GM19452 (cell line): Measurements from ENCODE around the gene PTGES3L.
"Not testable (repeated sequence)": the region's sequence is repeated elsewhere in the genome, so short reads cannot be mapped to it uniquely, and the experiment has no call there.

ENCODE experiments used
- ATAC-seq: cut with Tn5 transposase; IDR thresholded peaks from one replicate; pipeline ENCODE4 v1.9.1; 2021; ENCODE audit not compliant: unreplicated experiment

The PTGES3L gene

GRCh38 chr17:43014649-43015542 lies 35.0 kb upstream of the PTGES3L start:
- ATAC-seq, result no peak

- no peak for ATAC-seq
These were observed 34.3 kb upstream of the PTGES3L start for GRCh38 chr17:43014020-43014648.

- ATAC-seq, result no peak
These were observed 33.4 kb upstream of the PTGES3L start for GRCh38 chr17:43013296-43013695.

DNA sequence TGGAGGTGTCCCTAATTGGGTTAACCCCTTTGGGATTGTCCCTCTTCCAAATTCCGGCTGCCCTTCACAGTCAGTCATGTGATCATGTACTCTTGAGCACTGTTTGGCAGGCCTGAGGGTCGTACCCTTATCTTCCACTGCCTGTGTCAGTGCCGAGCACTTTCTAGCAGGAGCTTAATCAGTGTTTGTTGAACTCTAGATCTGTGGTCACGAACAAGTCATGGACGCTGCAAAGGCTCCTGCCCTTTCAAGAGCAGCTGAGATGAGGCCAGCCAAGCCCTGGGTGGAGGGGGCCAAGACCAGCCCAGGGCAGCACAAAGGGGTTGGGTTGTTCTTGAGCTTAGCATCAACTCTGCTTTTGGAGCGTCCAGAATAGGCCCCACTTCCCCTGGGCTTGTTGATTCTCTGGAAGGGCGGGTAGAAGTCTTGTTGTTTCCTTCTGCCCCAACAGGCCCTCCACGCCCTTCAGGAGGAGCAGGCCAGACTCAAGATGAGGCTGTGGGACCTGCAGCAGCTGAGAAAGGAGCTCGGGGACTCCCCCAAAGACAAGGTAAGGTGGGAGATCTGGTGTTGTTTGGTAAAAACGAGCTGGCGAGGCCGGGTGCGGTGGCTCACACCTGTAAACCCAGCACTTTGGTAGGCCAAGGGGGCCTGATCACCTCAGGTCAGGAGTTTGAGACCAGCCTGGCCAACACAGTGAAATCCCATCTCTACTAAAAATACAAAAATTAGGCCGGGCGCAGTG lies 32.0 kb upstream of the PTGES3L start:
- no peak for ATAC-seq

- no peak for ATAC-seq
These were observed 30.9 kb upstream of the PTGES3L start for GRCh38 chr17:43010667-43011308.

DNA sequence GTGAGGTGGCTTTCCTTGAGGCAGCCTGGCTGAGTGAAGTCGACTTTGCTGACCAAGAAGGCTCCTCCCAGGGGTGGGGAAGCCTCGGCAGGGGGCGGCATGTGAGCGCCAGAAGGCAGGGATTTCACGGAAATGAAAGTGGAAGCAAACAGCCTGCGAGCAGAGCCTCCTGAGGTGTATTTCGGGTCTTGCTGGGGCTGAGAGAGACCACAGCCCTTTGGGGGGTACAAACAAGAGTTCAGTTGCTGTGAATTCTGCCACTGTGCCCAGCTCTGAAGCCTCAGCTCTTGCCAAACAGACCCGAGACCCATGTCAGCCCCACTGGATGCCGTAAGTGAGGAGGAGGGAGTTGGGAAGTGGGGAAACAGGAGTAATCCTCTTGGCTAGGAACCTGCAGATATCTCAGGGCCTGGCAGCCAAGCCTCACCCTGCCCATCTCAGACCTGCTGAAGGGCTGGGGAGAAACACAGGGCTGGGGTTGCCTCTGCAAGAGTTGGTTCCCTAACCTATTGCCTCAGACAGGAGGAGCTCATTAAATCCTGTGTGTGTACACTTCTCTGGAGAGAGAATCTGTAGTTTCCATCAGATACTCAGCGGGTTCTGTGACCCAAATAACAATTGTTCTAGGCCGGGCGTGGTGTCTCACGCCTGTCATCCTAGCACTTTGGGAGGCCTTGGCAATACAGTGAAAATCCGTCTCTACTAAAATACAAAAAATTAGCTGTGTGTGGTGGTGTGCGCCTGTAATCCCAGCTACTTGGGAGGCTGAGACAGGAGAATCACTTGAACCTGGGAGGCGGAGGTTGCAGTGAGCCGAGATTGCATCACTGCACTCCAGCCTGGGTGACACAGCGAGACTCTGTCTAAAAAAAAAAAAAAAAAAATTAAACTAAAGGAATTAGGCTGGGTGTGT lies 27.0 kb upstream of the PTGES3L start, which contains the start of gene IFI35:
IFI35 (plus strand) TSS at position 146 of the 913 bp plus-strand sequence; CDS start at position 310, 164 bp downstream.
- ATAC-seq, result peak; percentile 93

GRCh38 chr17:43003542-43004172 lies 23.8 kb upstream of the PTGES3L start:
- no peak for ATAC-seq

DNA sequence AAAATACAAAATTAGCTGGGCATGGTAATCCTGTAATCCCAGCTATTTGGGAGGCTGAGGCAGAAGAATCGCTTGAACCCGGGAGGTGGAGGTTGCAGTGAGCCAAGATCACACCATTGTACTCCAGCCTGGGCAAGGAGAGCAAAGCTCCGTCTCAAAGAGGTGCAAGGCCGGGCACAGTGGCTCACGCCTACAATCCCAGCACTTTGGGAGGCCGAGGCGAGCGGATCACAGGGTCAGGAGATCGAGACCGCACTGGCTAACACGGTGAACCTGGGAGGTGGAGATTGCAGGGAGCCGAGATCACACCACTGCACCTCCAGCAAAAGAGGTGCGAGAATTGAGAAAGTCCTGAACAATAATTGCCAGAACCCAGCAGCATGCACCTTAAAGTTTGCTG lies 21.0 kb upstream of the PTGES3L start:
- ATAC-seq, result not testable (repeated sequence)

DNA sequence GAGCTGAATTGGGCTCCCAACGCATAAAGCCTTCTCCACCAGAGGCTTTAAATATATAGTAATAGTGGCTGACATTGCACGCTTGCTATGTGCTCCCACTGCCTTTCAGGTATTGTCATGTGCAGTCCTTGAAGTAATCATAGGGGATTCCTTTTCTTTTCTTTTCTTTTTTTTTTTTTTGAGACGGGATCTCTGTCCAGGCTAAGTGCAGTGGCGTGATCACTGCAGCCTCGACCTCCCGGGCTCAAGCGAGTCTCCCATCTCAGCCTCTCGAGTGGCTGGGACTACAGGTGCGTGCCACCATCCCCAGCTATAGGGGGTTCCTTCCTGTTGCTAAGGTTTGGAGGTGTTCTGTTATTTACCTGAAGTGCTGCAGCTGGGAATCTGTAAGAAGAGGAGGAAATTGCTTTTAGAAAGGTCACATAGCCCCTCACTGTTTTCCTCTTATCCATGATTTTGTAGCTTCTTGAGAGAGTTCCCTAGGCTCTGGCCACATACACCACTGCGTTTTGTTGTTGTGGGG lies 19.2 kb upstream of the PTGES3L start:
- no peak for ATAC-seq

DNA sequence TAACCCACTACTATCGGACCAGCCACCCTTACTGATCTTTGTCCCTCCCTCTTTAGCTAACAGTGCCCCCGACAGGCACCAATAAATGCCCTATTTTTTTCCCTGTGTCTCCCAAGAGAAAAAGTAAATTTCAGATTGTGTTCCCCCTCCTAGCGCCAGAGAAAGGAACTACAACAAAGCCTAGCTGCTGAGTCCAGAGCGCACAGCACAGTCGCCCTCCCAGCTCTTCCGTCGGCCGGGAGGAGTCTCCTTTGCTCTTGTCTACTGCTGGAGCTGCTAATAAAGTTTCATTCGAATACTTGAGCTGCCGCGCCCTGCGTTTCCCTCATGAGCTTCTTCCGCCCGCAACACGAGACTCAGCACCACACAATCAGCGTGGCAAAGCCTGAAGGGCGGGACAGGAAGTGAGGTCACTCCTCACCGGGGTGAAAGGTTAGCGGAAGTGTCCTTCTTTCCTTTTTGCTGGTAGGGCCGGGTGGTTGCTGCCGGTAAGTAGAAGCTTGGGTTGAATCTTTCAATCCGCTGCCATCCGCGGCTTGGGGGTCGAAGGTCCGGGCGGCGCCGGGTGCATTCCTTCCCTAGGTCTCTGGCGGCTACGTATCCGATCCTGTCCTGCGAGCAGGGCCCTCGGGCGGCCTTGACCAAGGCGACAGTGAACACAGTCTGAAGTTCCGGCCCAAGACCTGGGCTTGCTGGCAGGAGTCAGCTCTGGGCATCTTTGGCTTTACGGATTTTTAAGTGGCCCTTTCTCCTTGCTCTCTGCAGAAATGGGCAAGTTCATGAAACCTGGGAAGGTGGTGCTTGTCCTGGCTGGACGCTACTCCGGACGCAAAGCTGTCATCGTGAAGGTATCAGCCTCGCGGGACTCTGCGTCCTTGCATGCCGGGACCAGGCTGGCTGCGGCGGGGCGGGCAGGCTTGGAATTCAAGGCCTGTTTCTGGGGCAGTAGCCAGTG lies 18.4 kb upstream of the PTGES3L start, which contains the start of gene RPL27:
RPL27 (plus strand) TSS at position 436 of the 955 bp plus-strand sequence; CDS start at position 768, 332 bp downstream.
- ATAC-seq, result peak; percentile 89

GRCh38 chr17:42997390-42997983 lies 17.6 kb upstream of the PTGES3L start:
- ATAC-seq, result no peak

DNA sequence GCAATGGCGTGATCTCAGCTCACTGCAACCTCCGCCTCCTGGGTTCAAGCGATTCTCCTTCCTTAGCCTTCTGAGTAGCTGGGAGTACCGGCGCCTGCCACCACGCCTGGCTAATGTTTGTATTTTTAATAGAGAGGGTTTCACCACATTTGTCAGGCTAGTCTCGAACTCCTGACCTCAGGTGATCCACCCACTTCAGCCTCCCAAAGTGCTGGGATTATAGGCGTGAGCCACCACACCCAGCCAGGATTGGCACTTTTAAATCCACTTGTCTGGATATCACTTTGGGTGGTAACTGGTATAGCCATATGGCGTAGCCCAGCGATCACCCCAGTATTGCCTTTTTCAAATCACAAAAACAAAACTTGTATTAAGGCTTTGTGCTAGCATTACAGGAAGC lies 14.0 kb upstream of the PTGES3L start:
- not testable (repeated sequence) for ATAC-seq

DNA sequence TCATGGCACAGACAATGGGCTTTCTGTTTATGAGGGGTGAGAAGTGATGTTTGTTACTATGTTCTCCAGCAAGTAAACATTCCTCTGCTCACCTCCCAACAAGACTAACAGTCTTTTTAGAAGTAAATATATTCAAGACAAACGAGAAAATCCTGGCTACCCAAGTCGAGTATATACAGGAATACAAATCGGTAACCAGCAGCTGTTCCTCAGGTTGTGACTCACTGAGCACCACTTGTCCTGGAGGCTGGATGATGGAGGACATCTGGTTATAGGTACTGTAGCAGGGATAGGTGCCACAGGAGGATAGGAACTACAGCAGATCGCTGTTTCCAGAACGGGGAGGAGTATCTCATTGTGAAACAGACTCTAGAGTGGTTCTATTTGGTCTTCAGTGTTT lies 13.0 kb upstream of the PTGES3L start:
- ATAC-seq, result no peak

GRCh38 chr17:42991471-42991870 lies 11.6 kb upstream of the PTGES3L start:
- ATAC-seq, result no peak

- ATAC-seq, result no peak
These were observed 10.1 kb upstream of the PTGES3L start for GRCh38 chr17:42989726-42990652.

DNA sequence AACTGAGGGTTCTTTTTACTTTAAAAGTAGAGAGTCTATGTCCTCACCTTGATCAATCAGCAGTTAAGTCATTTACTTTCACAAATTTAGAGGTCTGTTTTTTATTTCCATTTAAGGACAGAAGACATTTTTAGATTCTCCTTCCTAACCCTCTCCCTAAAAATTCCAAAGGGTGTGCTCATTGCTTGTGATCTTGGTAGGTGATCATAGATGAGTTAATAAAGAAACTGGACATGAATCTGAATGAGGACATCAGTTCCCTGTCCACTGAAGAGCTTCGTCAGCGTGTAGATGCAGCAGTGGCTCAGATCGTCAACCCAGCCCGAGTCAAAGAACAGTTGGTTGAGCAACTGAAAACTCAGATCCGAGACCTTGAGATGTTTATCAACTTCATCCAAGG lies 9.3 kb upstream of the PTGES3L start:
- ATAC-seq, result no peak

DNA sequence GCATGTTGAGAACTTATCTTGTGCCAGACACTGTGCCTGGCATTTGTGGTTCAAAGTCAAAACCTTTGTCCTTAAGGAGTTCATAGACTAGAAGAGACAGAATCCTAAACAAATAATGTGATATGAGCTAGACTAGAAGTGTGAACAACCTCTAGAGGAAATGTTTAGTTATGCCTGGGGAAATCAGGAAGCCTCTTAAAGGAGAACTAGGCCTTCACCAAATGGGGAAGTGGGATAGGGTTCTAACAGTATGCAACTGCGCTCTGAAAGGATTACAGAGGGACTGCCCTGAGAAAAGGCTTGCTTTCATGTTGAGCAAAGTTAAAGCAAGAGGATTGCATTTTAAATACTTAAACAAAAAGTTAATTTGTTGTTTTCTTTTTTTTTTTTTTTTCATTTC lies 5.3 kb upstream of the PTGES3L start:
- ATAC-seq, result no peak
